Measurements from ENCODE around the gene CCDC12.

DNA sequence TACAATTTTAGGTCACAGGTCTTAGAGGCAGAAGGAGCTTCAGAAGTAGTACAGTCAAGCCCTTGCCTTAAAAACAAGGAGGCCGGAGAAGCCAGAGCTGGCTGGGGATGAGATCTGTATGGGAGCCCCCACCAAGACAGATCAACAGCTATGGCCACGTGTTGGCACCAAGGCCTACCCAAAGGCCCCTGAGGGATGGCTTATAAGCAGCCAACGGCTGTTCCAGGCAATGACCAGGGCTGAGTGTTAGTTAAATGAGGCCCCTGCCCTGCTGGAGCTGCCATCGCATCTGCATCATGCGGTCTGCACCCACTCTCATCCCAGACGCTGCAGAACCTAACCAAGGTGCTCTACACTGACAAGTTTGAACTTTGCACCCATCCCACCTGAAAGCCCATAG is 43.3 kb downstream of the CCDC12 start:
- TF ChIP-seq, protein P1, sequence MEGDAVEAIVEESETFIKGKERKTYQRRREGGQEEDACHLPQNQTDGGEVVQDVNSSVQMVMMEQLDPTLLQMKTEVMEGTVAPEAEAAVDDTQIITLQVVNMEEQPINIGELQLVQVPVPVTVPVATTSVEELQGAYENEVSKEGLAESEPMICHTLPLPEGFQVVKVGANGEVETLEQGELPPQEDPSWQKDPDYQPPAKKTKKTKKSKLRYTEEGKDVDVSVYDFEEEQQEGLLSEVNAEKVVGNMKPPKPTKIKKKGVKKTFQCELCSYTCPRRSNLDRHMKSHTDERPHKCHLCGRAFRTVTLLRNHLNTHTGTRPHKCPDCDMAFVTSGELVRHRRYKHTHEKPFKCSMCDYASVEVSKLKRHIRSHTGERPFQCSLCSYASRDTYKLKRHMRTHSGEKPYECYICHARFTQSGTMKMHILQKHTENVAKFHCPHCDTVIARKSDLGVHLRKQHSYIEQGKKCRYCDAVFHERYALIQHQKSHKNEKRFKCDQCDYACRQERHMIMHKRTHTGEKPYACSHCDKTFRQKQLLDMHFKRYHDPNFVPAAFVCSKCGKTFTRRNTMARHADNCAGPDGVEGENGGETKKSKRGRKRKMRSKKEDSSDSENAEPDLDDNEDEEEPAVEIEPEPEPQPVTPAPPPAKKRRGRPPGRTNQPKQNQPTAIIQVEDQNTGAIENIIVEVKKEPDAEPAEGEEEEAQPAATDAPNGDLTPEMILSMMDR (IDR thresholded peaks at IDR 0.05): no peak
- no peak for TF ChIP-seq POLR2A (IDR thresholded peaks at IDR 0.05)
